IMR-90 (cell line): Measurements from ENCODE around the gene HTATSF1.

ENCODE experiments used
- CEBPB ChIP-seq: IDR thresholded peaks from 2 replicates; pipeline ENCODE4 v1.6.1; 2012; ENCODE audit warnings: low read depth, low read length, improper control_type of control experiment
- FOS ChIP-seq: fragments of 150-350 bp; IDR thresholded peaks from 2 replicates; pipeline ENCODE4 v1.6.1; 2016; ENCODE audit warnings: low read depth, low read length
- MXI1 ChIP-seq: IDR thresholded peaks from 2 replicates; pipeline ENCODE4 v1.6.1; 2012; ENCODE audit warnings: low read depth, mild to moderate bottlenecking, low read length, moderate library complexity, borderline replicate concordance
- POLR2A ChIP-seq: IDR thresholded peaks from 2 replicates; pipeline ENCODE4 v1.6.1; 2012; ENCODE audit warnings: mild to moderate bottlenecking, low read depth, low read length
- RAD21 ChIP-seq: IDR thresholded peaks from 2 replicates; pipeline ENCODE4 v1.6.1; 2012; ENCODE audit warnings: low read length, improper control_type of control experiment
- RCOR1 ChIP-seq: IDR thresholded peaks from 2 replicates; pipeline ENCODE4 v1.6.1; 2012; ENCODE audit warnings: mild to moderate bottlenecking, low read length, improper control_type of control experiment; ENCODE audit not compliant: insufficient replicate concordance
- SMC3 ChIP-seq: fragments of 150-350 bp; IDR thresholded peaks from 2 replicates; pipeline ENCODE4 v1.6.1; 2016; ENCODE audit warnings: low read depth, mild to moderate bottlenecking, antibody characterized with exemption, low read length, moderate library complexity
- TF ChIP-seq, protein P1 (sequence below): conservative IDR thresholded peaks from 2 replicates; pipeline ENCODE4 v1.5.1; 2012; ENCODE audit warnings: mild to moderate bottlenecking, low read depth, low read length, improper control_type of control experiment
- TF ChIP-seq, protein P2 (sequence below): fragments of 150-350 bp; IDR thresholded peaks from 2 replicates; pipeline ENCODE4 v1.6.1; 2017; ENCODE audit warnings: mild to moderate bottlenecking, antibody characterized with exemption, low read length, low read depth

- no peak for TF ChIP-seq POLR2A
- TF ChIP-seq, protein P1, sequence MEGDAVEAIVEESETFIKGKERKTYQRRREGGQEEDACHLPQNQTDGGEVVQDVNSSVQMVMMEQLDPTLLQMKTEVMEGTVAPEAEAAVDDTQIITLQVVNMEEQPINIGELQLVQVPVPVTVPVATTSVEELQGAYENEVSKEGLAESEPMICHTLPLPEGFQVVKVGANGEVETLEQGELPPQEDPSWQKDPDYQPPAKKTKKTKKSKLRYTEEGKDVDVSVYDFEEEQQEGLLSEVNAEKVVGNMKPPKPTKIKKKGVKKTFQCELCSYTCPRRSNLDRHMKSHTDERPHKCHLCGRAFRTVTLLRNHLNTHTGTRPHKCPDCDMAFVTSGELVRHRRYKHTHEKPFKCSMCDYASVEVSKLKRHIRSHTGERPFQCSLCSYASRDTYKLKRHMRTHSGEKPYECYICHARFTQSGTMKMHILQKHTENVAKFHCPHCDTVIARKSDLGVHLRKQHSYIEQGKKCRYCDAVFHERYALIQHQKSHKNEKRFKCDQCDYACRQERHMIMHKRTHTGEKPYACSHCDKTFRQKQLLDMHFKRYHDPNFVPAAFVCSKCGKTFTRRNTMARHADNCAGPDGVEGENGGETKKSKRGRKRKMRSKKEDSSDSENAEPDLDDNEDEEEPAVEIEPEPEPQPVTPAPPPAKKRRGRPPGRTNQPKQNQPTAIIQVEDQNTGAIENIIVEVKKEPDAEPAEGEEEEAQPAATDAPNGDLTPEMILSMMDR, result no peak
- no peak for TF ChIP-seq SMC3
- no peak for TF ChIP-seq MXI1
- TF ChIP-seq RCOR1, result no peak
- no peak for TF ChIP-seq RAD21
- TF ChIP-seq, protein P2, sequence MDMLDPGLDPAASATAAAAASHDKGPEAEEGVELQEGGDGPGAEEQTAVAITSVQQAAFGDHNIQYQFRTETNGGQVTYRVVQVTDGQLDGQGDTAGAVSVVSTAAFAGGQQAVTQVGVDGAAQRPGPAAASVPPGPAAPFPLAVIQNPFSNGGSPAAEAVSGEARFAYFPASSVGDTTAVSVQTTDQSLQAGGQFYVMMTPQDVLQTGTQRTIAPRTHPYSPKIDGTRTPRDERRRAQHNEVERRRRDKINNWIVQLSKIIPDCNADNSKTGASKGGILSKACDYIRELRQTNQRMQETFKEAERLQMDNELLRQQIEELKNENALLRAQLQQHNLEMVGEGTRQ, result no peak
- TF ChIP-seq FOS, result no peak
- no peak for TF ChIP-seq CEBPB
Observed at GRCh38 chrX:136523770-136524169, 26.4 kb downstream of the HTATSF1 start.
